HG02588 (cell line): Measurements from ENCODE around the gene GGN.
"Not testable (repeated sequence)": the region's sequence is repeated elsewhere in the genome, so short reads cannot be mapped to it uniquely, and the experiment has no call there.

Experiments used
- ATAC-seq: cut with Tn5 transposase; IDR thresholded peaks from one replicate; pipeline ENCODE4 v1.9.1; 2021; ENCODE audit warnings: mild to moderate bottlenecking, moderate library complexity; ENCODE audit not compliant: unreplicated experiment

GGN gene

DNA sequence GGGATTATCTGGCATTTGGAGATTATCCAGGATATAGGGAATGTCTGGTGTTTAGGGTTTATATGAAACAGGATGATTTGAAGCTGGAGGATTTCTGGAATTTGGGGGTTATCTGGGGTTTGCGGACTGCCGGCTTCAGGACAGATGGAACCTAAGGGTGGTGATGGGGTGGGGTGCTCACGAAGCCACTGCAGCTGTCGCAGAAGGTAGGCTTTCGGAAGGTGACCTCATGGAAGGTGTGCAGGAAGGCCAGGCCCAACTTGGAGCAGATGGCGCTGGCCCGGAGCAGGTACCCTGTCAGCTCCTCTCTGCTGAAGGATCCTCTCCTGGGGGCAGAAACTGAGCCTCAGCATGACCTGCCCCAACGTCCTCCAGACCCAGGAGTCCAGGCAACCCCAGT lies 24.7 kb upstream of the GGN start:
- ATAC-seq, result no peak

- not testable (repeated sequence) for ATAC-seq
These were observed 24.1 kb upstream of the GGN start for GRCh38 chr19:38411898-38412297.

GRCh38 chr19:38411041-38411712 lies 23.3 kb upstream of the GGN start:
- ATAC-seq, result no peak

GRCh38 chr19:38410407-38410806 lies 22.6 kb upstream of the GGN start:
- ATAC-seq, result not testable (repeated sequence)

DNA sequence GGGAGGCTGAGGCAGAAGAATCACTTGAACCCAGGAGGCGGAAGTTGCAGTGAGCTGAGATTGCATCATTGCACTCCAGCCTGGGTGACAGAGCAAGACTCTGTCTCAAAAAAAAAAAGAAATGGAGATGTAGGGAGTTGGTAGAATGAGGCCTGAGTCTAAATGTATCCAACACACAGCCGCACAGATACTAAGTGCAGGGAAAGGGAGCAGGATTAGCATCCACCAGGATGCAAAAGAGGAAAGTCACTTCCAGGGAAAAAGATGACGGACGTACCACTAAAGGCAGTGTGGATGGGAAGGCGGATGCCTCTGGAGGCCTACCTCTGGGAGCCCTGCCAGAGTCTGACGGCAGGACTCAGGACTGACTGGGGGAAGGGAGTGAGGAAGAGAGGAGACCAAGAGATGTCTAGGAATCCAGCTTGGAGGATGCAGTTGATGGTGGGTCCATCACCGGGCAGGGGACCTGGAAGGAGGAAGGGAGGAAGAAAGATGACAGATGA lies 21.8 kb upstream of the GGN start:
- ATAC-seq, result no peak

DNA sequence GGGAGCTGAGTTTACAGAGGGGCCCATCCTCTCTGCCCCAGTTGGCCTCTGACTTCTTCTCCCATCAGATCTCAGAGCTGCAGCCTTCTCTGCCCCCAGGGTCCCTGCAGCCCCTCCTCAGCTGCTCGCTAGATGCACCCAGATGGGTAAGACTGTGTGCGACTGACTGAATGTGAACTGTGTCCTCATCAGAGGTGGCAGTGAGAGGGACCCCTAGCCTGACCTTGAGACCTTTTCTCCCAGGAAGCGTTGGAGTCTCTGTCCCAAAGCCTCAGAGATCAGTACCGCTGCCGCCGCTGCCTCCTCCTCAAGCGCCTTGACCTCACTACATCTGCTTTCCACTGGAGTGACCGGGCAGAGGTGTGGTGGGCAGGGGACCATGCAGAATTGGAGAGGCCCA lies 17.4 kb upstream of the GGN start:
- ATAC-seq, result no peak

- ATAC-seq, result no peak
These were observed 17.0 kb upstream of the GGN start for GRCh38 chr19:38404858-38405257.

DNA sequence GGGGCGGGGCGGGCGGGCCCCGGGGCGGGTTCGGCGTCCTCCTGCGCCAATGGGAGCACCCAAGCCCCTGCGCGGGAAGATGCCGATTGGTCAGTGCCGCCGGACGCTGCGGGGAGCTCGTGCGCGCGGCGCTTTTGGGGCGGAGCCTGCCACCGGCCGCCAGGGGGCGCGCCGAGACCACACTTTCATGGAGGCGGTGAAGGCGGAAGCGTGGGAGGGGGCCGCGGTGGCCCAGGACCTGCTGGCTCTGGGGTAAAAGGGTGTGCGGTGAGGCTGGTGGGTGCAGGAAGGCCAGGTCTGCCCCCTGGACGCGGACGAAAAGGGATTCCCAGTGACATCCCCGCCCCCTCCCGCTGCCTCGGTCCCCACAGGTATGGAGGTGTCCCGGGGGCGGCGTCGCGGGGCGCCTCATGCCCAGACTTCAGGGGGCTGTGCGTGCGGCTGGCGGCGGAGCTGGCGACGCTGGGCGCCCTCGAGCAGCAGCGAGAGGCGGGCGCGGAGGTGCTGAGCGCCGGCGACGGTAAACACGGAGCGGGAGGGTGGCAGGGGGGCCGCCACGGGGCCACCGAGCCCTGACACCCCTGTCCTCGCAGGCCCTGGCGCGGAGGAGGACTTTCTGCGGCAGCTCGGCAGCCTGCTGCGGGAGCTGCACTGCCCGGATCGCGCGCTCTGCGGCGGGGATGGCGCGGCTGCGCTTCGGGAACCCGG lies 15.3 kb upstream of the GGN start, which contains the start of gene FAM98C:
Gene FAM98C, plus strand, starts transcription at position 127 of the 708 bp plus-strand sequence. Its CDS starts 61 bp downstream, at position 188.
- ATAC-seq, result peak; percentile 84

DNA sequence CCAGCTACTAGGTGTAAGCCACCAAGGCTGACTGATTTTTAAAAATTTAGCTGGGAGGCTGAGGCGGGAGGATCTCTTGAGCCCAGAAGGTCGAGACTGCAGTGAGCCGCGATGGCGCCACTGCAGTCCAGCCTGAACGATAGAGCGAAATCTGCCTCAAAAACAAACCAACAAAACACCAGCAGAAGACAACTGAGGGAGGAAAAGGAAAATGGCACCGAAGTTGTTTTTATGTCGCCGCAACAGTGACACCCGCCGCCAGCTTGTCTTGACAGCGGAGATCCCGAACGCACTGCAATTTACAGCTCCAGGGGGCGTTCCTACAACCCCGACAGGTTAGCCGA lies 14.8 kb upstream of the GGN start:
- ATAC-seq, result no peak

- no peak for ATAC-seq
These were observed 13.3 kb upstream of the GGN start for GRCh38 chr19:38401148-38401547.

DNA sequence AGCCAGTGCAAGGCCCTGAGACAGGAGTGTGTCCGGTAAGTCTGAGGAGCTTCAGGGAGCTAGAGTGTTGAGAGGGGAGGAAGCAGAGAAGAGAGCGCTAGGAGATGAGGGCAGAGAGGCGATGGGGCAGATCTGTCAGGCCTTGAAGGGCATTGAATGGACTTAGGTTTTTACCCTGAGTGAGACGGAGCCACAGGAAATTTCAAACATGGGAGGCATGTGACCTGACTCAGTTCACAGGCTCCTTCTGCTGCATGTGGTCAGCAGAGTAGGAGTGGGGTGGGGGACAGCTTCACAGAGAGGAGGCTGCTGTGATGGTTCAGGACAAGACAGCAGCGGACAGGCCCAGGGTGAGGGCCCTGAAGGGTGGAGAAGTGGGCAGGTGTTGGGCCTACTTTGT lies 12.5 kb upstream of the GGN start:
- ATAC-seq, result no peak

DNA sequence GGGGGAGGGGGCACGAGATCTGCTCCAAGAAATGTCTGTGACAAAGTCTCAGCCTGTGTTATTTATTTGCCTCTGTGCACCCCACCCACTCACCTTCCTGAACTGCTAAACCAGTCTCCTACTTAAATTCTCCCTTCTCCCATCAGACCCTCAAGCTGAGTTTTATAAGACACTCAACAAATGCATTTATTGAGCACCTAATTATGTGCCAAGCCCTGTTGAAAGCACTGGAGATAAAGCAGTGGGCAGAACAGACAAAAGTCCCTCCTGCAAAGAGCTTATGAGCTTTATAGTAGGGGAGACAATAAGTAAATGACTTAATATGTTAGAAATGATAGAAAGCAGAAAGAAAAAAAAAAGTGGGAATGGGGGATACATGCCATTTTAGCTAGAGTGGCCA lies 11.7 kb upstream of the GGN start:
- ATAC-seq, result no peak

- no peak for ATAC-seq
These were observed 11.2 kb upstream of the GGN start for GRCh38 chr19:38399081-38399480.

DNA sequence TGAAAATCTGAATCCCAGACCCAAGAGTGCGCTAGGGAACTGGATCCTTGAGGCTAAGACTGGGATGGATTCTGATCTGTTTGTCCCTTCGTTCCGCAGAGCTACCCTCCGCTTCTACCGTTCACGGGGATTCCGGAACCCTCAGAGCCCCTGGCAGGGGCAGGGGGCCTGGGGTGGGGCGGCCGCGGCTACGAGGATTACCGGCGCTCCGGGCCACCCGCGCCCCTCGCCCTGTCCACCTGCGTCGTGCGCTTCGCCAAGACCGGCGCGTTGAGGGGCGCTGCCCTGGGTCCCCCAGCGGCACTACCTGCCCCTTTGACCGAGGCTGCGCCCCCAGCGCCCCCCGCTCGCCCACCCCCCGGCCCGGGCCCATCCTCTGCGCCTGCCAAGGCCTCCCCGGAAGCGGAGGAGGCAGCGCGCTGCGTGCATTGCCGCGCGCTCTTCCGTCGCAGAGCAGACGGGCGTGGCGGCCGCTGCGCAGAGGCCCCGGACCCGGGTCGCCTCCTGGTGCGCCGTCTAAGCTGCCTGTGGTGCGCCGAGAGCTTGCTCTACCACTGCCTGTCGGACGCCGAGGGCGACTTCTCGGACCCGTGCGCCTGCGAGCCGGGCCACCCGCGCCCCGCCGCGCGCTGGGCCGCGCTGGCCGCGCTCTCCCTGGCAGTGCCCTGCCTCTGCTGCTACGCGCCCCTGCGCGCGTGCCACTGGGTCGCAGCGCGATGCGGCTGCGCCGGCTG lies 7.7 kb upstream of the GGN start:
- no peak for ATAC-seq

- no peak for ATAC-seq
These were observed 6.7 kb upstream of the GGN start for GRCh38 chr19:38394488-38394887.

- ATAC-seq, result no peak
These were observed 5.0 kb upstream of the GGN start for GRCh38 chr19:38392707-38393308.

- ATAC-seq, result no peak
These were observed 4.2 kb upstream of the GGN start for GRCh38 chr19:38391911-38392464.

- ATAC-seq, result no peak
These were observed 2.4 kb upstream of the GGN start for GRCh38 chr19:38389957-38390924.

DNA sequence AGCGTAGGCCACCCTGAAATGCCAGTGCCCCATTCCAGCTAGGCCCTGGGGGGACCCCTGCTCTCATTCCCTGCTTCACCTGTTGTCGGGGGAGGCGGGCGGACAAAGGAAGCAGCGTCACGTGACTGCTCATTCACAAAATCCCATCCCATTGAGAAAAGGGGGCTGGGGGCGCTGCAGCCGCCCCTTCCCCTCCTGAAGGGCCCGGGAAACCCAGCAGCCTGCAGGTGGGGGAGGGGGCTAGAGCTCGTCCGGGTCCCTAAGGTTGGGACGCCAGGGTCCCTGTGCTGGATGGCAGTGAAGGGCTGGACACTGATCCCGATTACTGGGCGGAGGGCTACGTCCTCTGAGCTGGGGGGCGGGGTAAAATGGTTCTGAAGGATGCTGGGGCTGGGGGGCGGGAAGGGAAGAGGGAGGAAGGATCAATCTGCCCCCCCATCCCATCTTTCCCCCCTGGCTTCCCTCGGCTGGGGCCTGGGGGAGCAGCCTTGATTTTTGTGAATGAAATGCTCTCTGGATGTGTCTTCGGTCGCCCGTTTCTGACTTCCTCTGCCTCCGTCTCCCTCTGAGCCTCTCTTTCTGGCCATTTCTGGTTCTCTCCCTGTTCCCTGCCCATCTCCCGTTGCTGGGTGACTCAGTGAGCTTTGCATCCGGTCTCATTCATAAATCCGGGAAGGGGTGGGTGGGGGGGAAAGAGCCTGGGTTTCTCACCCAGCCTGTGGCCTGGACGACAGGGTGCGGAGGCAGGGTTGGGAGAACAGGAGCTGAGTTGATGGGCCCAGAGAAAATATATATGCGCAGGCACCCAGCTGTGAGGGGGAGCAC lies 1.5 kb upstream of the GGN start:
- ATAC-seq, result no peak
